Epithelial cell of proximal tubule (primary cell): ENCODE measurements around the gene ADGB. TPM values are rescaled to one million over a fixed set of nuclear protein-coding genes. Genes with fewer than 3 reads are reported as not detected.

Source experiments
- DNase-seq: peaks from one replicate; pipeline ENCODE4 v3.0.0-alpha.2; 2011; ENCODE audit warnings: low read depth
- H3K4me3 ChIP-seq: 2 replicates; pipeline ENCODE4 v1.5.1; 2011; ENCODE audit warnings: low read depth, mild to moderate bottlenecking, low read length
- total RNA-seq: library from RNA; depleted of rRNA; stranded (reverse); fragments of >200 nt; gene quantifications from 2 replicates; pipeline ENCODE4 v1.2.3, GENCODE V29; 2015
- TF ChIP-seq, protein P1 (sequence below): conservative IDR thresholded peaks from 2 replicates; pipeline ENCODE4 v1.5.1; 2012; ENCODE audit warnings: low read depth, mild to moderate bottlenecking, low read length

ADGB gene
- total RNA-seq, 1 donor from 2014 or later = not detected

DNA sequence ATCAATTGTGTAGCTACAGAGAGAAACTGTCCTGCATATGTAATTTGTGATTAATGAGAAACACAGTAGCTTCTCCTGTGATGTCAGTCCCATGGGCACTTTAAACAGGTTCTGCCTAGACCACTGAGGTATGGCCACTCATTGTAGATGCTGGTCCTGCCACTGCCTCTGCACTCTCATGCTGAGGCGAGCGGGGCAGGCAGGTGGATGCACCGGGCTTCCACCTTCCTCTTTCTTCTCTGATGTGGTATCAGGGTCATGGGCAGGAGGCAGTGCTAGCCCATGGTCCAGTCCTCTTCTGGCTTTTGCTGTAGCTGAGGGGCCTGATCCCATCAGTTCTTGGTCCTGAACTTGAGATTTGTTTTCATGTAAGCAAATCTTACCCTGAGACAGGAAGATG, 58.7 kb downstream of the ADGB start:
- DNase-seq = no peak
- TF ChIP-seq, protein P1, sequence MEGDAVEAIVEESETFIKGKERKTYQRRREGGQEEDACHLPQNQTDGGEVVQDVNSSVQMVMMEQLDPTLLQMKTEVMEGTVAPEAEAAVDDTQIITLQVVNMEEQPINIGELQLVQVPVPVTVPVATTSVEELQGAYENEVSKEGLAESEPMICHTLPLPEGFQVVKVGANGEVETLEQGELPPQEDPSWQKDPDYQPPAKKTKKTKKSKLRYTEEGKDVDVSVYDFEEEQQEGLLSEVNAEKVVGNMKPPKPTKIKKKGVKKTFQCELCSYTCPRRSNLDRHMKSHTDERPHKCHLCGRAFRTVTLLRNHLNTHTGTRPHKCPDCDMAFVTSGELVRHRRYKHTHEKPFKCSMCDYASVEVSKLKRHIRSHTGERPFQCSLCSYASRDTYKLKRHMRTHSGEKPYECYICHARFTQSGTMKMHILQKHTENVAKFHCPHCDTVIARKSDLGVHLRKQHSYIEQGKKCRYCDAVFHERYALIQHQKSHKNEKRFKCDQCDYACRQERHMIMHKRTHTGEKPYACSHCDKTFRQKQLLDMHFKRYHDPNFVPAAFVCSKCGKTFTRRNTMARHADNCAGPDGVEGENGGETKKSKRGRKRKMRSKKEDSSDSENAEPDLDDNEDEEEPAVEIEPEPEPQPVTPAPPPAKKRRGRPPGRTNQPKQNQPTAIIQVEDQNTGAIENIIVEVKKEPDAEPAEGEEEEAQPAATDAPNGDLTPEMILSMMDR = no peak
- H3K4me3 ChIP-seq = no peak overlapping the region

DNA sequence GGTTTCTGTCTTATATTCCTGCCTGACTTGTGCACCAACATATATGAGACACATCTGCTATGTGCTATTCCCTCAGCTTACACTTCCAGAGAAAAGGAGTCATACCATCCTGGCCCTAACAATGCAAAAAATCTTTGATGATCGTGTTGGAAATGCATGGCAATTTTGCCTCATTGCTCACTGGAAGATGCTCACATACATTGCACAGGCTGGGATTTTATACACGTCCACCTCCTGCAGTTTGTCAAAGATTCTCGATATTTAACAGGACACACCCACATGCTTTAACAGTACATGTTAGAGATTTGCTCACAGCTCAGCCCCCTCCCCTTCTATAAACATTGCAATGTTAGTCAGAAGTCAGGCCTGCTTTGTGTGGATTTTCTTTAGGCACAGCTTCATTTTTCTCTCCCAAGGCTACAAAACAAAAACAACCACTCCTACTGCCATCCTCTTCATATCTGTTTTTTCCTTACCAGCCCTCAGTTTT, 66.1 kb downstream of the ADGB start:
- no peak overlapping the region for H3K4me3 ChIP-seq
- TF ChIP-seq, protein P1 = no peak
- no peak for DNase-seq

DNA sequence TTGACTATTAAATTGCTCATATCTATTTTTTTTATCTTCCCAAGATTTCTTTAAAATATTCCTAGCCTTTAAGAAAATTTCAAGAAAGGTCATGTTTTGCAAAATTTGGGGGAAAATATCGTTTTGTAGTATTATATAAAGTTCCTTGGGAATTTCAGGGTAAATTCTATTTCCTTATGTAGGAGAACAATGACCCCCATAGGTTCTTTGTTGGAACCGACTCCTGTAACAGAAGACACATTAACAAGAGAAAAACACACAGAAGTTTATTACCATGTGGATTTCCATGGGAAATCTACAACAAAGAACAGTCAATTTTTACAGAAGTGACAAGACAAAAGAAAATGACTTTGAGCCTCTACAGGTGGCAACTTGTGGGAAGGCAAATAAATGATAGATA, 68.1 kb downstream of the ADGB start:
- TF ChIP-seq, protein P1 = no peak
- no peak overlapping the region for H3K4me3 ChIP-seq
- no peak for DNase-seq

DNA sequence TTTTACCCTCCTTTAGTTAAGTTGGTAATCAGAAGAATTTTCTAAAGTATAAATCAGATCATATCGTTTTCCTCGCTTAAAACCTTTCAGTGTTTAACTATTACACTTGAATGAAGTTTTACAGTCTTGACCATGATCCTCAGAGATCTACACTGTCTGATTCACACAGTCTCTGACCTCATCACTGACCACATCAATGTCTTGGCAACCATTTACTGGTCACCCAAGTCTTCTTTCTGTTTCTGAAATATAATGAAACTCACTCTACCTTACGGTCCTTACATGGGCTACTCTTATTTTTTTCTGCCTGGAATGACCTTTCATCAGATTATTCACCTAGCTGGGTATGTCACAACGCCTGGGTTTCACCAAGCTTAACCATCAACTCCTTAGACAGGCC, 71.4 kb downstream of the ADGB start:
- no peak overlapping the region for H3K4me3 ChIP-seq
- TF ChIP-seq, protein P1 = no peak
- DNase-seq = peak; percentile 33

DNA sequence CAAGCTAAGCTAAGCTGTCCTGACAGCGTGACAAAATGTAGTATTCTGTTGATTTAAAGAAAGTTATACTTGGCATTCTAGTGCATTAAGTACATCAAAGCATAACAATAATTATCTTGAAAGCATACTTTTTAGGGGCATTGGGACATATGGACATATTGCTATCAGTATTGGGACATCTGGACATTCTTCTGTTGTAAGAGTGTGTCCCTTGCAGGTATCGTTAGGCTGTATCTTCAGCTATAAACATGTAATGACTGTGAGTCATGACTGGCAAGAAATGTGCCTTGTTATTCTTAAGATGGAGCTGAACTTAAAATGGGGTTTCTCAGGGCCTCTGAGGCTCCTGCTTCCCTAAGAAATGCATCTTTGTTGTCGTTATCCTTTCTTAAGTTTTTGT, 74.3 kb downstream of the ADGB start:
- DNase-seq = no peak
- TF ChIP-seq, protein P1 = no peak
- H3K4me3 ChIP-seq = no peak overlapping the region

DNA sequence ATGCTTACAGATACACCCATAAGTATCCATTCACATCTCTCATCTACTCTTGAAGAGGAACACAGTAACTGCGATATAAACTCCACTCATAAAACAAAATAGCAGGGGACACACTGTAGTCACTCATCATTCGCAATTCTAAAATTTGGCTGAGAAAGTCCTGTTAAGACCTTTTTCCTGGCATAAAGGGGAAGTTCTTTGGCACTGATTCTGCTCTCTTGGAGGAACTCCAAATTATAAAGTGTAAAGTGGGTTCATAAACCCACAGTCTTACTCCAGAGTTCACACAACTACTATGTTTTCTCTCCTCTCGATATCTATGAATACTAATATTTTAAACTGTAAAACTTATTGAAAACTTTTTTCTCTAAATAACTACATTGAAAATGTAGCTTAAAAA, 80.6 kb downstream of the ADGB start:
- H3K4me3 ChIP-seq = no peak overlapping the region
- TF ChIP-seq, protein P1 = no peak
- DNase-seq = no peak

DNA sequence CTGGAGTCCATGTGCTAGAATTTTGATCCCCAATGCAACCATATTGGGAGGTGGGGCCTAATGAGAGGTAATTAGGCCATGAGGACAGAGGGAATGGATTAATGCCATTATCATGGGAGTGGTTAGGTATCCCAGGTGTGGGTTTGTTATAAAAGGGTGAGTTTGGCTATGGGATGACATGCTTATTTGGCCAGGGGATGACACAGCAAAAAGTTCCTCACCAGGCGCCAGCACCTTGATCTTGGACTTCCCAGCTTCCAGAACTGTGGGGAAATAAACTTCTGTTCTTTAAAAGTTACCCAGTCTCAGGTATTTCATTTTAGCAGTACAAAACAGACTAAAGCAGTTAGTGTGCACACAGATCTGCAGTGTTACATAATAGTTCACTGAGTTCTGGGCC, 84.1 kb downstream of the ADGB start:
- no peak overlapping the region for H3K4me3 ChIP-seq
- DNase-seq = no peak
- TF ChIP-seq, protein P1 = no peak
